NB4 (cell line): ENCODE data around the gene TBC1D1.

ENCODE experiments used
- MYC ChIP-seq: IDR thresholded peaks from 2 replicates; pipeline ENCODE4 v1.6.1; 2011; ENCODE audit warnings: low read depth, low read length
- POLR2A ChIP-seq: IDR thresholded peaks from 2 replicates; pipeline ENCODE4 v1.6.1; 2011; ENCODE audit warnings: mild to moderate bottlenecking; ENCODE audit not compliant: insufficient read length; ENCODE audit errors: extremely low read depth
- TF ChIP-seq, protein P1 (sequence below): IDR thresholded peaks from one replicate; pipeline ENCODE4 v1.5.1; 2012; ENCODE audit warnings: low read depth, low read length

DNA sequence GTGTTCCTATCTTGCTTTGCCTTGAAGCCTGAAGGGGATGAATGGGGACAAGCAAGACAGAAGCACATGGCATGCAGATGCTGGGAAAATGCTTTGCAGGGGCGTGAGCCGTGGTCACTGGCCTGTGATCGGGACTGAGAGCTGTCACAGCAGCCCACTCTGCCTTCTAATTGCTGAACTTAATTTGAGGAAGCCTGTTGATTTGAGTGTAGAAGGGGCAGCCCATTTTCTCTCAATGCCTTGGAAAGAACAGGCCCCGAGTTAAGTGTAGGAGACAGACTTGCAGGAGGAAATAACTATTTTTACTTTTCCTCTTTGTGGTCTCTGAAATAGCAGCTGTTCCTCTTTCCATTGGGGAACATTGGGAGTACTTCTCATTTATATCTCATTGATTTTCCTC, 26.1 kb upstream of the TBC1D1 start:
- TF ChIP-seq, protein P1, sequence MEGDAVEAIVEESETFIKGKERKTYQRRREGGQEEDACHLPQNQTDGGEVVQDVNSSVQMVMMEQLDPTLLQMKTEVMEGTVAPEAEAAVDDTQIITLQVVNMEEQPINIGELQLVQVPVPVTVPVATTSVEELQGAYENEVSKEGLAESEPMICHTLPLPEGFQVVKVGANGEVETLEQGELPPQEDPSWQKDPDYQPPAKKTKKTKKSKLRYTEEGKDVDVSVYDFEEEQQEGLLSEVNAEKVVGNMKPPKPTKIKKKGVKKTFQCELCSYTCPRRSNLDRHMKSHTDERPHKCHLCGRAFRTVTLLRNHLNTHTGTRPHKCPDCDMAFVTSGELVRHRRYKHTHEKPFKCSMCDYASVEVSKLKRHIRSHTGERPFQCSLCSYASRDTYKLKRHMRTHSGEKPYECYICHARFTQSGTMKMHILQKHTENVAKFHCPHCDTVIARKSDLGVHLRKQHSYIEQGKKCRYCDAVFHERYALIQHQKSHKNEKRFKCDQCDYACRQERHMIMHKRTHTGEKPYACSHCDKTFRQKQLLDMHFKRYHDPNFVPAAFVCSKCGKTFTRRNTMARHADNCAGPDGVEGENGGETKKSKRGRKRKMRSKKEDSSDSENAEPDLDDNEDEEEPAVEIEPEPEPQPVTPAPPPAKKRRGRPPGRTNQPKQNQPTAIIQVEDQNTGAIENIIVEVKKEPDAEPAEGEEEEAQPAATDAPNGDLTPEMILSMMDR = no peak
- no peak for TF ChIP-seq POLR2A
- TF ChIP-seq MYC = peak; percentile 61
